ENCODE results near the gene FAM174B.

- no peak for TF ChIP-seq CTCF (conservative IDR thresholded peaks at IDR 0.05; ENCODE audit: low read length)
- TF ChIP-seq EZH2phosphoT487 (IDR thresholded peaks at IDR 0.05; ENCODE audit: borderline replicate concordance), result no peak
Measured at GRCh38 chr15:92654662-92655061, 913 bp downstream of the FAM174B start.
